Suprapubic skin (tissue), 4 donors: ENCODE data around the gene PATZ1. TPM values are rescaled to one million over a fixed set of nuclear protein-coding genes. Genes with fewer than 3 reads are reported as not detected.
"Not testable (repeated sequence)": the region's sequence is repeated elsewhere in the genome, so short reads cannot be mapped to it uniquely, and the experiment has no call there.

Experiments used
- DNase-seq, 2 donors: peaks; one replicate each; pipeline ENCODE4 v3.0.0-alpha.2; 2019; ENCODE audit warnings: low spot score in 2 of 2
- H3K27ac ChIP-seq: fragments of 200-600 bp; sonication (generic); one replicate; pipeline ENCODE4 v1.5.1; 2019
- H3K27me3 ChIP-seq: fragments of 200-600 bp; sonication (generic); one replicate; pipeline ENCODE4 v1.5.1; 2019
- H3K36me3 ChIP-seq: fragments of 200-600 bp; sonication (generic); one replicate; pipeline ENCODE4 v1.5.1; 2019
- H3K4me1 ChIP-seq: fragments of 200-600 bp; sonication (generic); one replicate; pipeline ENCODE4 v1.5.1; 2019
- H3K4me3 ChIP-seq: fragments of 200-600 bp; sonication (generic); one replicate; pipeline ENCODE4 v1.5.1; 2019; ENCODE audit warnings: mild to moderate bottlenecking
- H3K9me3 ChIP-seq: fragments of 200-600 bp; sonication (generic); one replicate; pipeline ENCODE4 v1.5.1; 2019
- CTCF ChIP-seq, 2 donors: fragments of 200-600 bp in 1 of 2; fragments of 450-650 bp in 1 of 2; sonication (generic) in 1 of 2; IDR thresholded peaks; one replicate each; pipeline ENCODE4 v1.5.1; 2016 to 2019; ENCODE audit warnings: antibody characterized with exemption in 2 of 2, mild to moderate bottlenecking in 1 of 2, moderate library complexity in 1 of 2
- EP300 ChIP-seq: sonication (generic); formaldehyde crosslinking; IDR thresholded peaks from one replicate; pipeline ENCODE4 v1.6.1; 2017; ENCODE audit warnings: antibody characterized with exemption
- POLR2A ChIP-seq, 2 donors: fragments of 450-650 bp; IDR thresholded peaks; one replicate each; pipeline ENCODE4 v1.6.1; 2017; ENCODE audit warnings: antibody characterized with exemption in 2 of 2, mild to moderate bottlenecking in 2 of 2, moderate library complexity in 2 of 2
- POLR2AphosphoS5 ChIP-seq, 3 donors: sonication (generic); formaldehyde crosslinking; IDR thresholded peaks; one replicate each; pipeline ENCODE4 v1.6.1; 2017; ENCODE audit warnings: antibody characterized with exemption in 3 of 3
- WGBS: methylation state at CpG from one replicate; pipeline ENCODE4 v1.1.5; 2018; 5-methylcytosine and 5-hydroxymethylcytosine counted together
- total RNA-seq, 4 donors: library from RNA; depleted of rRNA; stranded (reverse); fragments of >200 nt; gene quantifications; one replicate each; pipeline ENCODE4 v1.1.0, GENCODE V29; 2016

Gene PATZ1
- total RNA-seq, 4 donors from 2014 or later: 11.8 to 23.3 (median 14.6) TPM

- H3K36me3 ChIP-seq: peaks cover 68% of the 10 kb centered on the region
- H3K4me1 ChIP-seq: peaks cover 20% of the 10 kb centered on the region
- H3K4me3 ChIP-seq: no peak overlapping the region
- WGBS: 96% methylated on average over 9 of the region's 9 CpGs
- DNase-seq: no peak
- no peaks in the 10 kb centered on the region for H3K27me3 ChIP-seq
- TF ChIP-seq POLR2AphosphoS5 (IDR thresholded peaks at IDR 0.05): no peak
- no peak for TF ChIP-seq EP300
- TF ChIP-seq POLR2A (IDR thresholded peaks at IDR 0.05): no peak
- TF ChIP-seq CTCF (IDR thresholded peaks at IDR 0.05): no peak
- no peak overlapping the region for H3K27ac ChIP-seq
- no peaks in the 10 kb centered on the region for H3K9me3 ChIP-seq
Measured at GRCh38 chr22:31326877-31327276, 19.3 kb downstream of the PATZ1 start.

DNA sequence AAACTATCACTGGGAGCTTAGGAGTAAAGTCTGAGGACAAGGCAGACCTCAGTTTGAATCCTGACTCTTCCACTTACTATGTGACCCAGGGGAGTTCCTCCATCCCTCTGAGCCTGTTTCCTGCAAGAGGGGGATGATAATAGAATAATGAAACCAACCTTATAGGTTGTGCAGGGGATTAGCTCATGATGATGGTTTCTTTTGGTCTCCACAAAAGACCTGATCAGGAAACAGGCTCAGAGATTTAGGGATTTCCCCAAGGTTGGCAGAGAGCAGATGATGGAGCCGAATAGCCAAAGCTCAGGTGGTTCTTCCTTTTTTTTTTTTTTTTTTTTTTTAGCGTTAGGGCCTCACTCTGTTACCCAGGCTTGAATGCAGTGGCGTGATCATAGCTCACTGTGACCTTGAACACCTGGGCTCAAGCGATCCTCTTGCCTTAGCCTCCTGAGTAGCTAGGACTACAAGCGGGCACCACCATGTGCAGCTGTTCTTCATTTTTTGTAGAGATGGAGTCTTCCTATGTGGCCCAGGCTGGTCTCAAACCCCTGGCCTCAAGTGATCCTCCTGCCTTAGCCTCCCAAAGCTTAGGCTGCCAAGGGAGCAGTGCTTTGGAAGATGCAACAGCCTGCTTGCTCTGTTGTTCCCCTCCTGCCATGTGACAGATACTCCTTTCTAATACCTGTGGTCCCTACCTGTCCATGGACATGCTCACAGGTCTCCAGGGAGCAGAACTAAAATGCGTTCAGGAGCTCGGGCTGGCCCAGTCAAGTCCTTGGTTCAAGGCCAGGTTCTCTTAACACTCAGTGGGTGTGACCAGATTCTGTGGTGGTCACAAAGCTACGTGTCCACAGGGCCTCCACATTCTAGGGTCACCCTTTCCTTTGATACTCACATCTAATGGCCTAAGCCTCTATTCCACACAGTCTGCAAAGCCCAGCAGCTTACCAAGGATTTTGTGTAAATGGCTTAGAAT, 22.3 kb downstream of the PATZ1 start:
- H3K36me3 ChIP-seq: peaks cover 41% of the 10 kb centered on the region
- no peak overlapping the region for H3K27ac ChIP-seq
- no peaks in the 10 kb centered on the region for H3K27me3 ChIP-seq
- no peaks in the 10 kb centered on the region for H3K9me3 ChIP-seq
- 80% methylated on average over 8 of the region's 8 CpGs for WGBS
- H3K4me1 ChIP-seq: peaks cover 15% of the 10 kb centered on the region
- H3K4me3 ChIP-seq: no peak overlapping the region
- no peak for DNase-seq
- TF ChIP-seq EP300 (no peak), POLR2AphosphoS5 (IDR thresholded peaks at IDR 0.05) (no peak), POLR2A (IDR thresholded peaks at IDR 0.05) (no peak), CTCF (IDR thresholded peaks at IDR 0.05) (no peak)

- H3K27me3 ChIP-seq: no peaks in the 10 kb centered on the region
- peaks cover 18% of the 10 kb centered on the region for H3K36me3 ChIP-seq
- no peaks in the 10 kb centered on the region for H3K9me3 ChIP-seq
- H3K4me1 ChIP-seq: no peaks in the 10 kb centered on the region
- H3K27ac ChIP-seq: no peak overlapping the region
- TF ChIP-seq EP300: no peak
- no peak for TF ChIP-seq CTCF (IDR thresholded peaks at IDR 0.05)
- TF ChIP-seq POLR2A (IDR thresholded peaks at IDR 0.05): no peak
- no peak for TF ChIP-seq POLR2AphosphoS5 (IDR thresholded peaks at IDR 0.05)
- H3K4me3 ChIP-seq: no peak overlapping the region
- no peak for DNase-seq
- WGBS: 93% methylated on average over 4 of the region's 4 CpGs
Measured at GRCh38 chr22:31321421-31321820, 24.7 kb downstream of the PATZ1 start.

DNA sequence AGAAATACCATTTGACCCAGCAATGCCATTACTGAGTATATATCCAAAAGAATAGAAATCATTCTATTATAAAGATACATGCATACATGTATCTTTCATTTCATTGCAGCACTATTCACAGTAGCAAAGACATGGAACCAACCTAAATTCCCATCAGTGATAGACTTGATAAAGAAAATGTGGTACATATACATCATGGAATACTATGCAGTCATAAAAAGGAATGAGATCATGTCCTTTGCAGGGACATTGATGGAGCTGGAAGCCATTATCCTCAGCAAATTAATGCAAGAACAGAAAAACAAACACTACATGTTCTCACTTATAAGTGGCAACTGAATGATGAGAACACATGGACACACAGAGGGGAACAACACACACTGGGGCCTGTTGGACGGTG, 31.9 kb downstream of the PATZ1 start:
- H3K36me3 ChIP-seq, DNase-seq, H3K9me3 ChIP-seq, H3K4me3 ChIP-seq, H3K27me3 ChIP-seq: not testable (repeated sequence)
- H3K4me1 ChIP-seq: peaks cover 12% of the 10 kb centered on the region
- H3K27ac ChIP-seq: peak overlapping the region; percentile 81
- 85% methylated on average over 1 of the region's 1 CpG for WGBS

DNA sequence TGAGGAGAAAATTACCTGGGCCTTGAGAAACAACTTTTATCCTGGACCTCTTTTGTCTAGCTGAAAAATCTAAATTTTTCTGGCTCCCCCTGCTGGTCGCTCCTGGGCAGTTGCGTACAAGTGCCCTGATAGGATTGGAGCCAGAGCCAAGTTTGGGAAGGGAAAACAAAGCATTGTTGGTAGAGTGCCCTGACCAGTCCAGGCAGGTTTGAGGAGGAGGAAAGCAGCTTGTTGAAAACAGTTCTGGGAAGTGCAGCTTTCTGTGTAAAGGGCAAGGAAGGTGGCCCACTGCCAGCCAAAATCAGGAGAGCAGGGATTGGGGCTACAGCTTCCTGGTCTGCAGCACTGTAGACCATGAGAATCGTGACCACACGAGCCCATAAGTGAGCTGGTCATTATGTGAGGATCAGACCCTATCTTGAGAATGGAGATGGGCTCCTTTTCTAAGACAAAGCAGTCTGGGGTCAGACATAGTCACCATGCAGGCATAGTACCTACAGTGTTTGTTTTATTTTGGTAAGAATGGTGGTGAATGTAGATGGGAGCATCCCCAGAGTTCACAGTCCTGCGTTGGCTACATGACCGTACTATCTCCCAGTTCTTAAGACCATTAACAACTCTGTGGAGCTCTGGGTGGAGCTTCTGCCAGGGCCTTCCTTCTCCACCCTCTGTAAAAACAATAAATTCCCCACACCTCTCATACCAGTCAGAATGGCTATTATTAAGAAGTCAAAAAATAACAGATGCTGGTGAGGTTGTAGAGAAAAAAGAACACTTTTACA, 32.6 kb downstream of the PATZ1 start:
- Histone ChIP-seq H3K4me3 (no peak overlapping the region), H3K9me3 (no peaks in the 10 kb centered on the region), H3K27ac (peak overlapping the region; percentile 81), H3K4me1 (peaks cover 12% of the 10 kb centered on the region), H3K36me3 (no peaks in the 10 kb centered on the region), H3K27me3 (no peaks in the 10 kb centered on the region)
- WGBS: 20% methylated on average over 6 of the region's 6 CpGs
- no peak for TF ChIP-seq EP300
- TF ChIP-seq CTCF (IDR thresholded peaks at IDR 0.05): peak; percentile 81 to 90
- TF ChIP-seq POLR2AphosphoS5 (IDR thresholded peaks at IDR 0.05): peak in 2 of 3 donors; percentile 69 to 75
- peak; percentile 83 to 85 for DNase-seq
